Small intestine (tissue), 7 donors: ENCODE measurements around the gene KL. TPM values are rescaled to one million over a fixed set of nuclear protein-coding genes. Genes with fewer than 3 reads are reported as not detected.
A peak's percentile ranks its signal among the peaks of the same experiment; 100 is the strongest.

ENCODE experiments used
- DNase-seq, 2 donors: peaks; one replicate each; pipeline versions ENCODE4 v3.0.0 to v3.0.0-alpha.2; 2013
- FAIRE-seq: peaks from 2 replicates; lab custom pipeline; 2012; peaks lifted over from hg19 to GRCh38; lab: Jason Lieb, UNC
- H3K27ac ChIP-seq, 3 donors: one replicate each; pipeline ENCODE4 v1.5.1; 2013; ENCODE audit warnings: low read length in 2 of 3, mild to moderate bottlenecking in 2 of 3, control low read depth in 1 of 3, inconsistent platforms in 1 of 3, low read depth in 1 of 3, moderate library complexity in 1 of 3
- H3K27me3 ChIP-seq, 3 donors: one replicate each; pipeline ENCODE4 v1.6.1; 2013; ENCODE audit warnings: low read length in 3 of 3, inconsistent platforms in 1 of 3; ENCODE audit not compliant: control insufficient read depth in 3 of 3, insufficient read depth in 3 of 3
- H3K36me3 ChIP-seq, 3 donors: one replicate each; pipeline ENCODE4 v1.6.1; 2013; ENCODE audit warnings: low read length in 3 of 3, inconsistent platforms in 1 of 3, low read depth in 1 of 3, mild to moderate bottlenecking in 1 of 3, moderate library complexity in 1 of 3; ENCODE audit not compliant: control insufficient read depth in 3 of 3, insufficient read depth in 2 of 3
- H3K4me1 ChIP-seq, 3 donors: one replicate each; pipeline ENCODE4 v1.6.1; 2013; ENCODE audit warnings: low read length in 2 of 3, inconsistent platforms in 1 of 3, low read depth in 1 of 3, mild to moderate bottlenecking in 1 of 3, moderate library complexity in 1 of 3; ENCODE audit not compliant: control insufficient read depth in 3 of 3, insufficient read depth in 2 of 3
- H3K4me3 ChIP-seq, 3 donors: one replicate each; pipeline ENCODE4 v1.5.1; 2013; ENCODE audit warnings: low read length in 3 of 3, control low read depth in 1 of 3, inconsistent platforms in 1 of 3, low read depth in 1 of 3, mild to moderate bottlenecking in 1 of 3, moderate library complexity in 1 of 3
- H3K9me3 ChIP-seq, 2 donors: one replicate each; pipeline ENCODE4 v1.6.1; 2013; ENCODE audit warnings: low read depth in 1 of 2, low read length in 1 of 2; ENCODE audit not compliant: control insufficient read depth in 2 of 2, insufficient read depth in 1 of 2
- WGBS, 3 donors: extraction: QIAGEN DNeasy Blood & Tissue Kit; methylation state at CpG; one replicate each; pipeline ENCODE4 v1.1.7; 2013; 5-methylcytosine and 5-hydroxymethylcytosine counted together
- polyA plus RNA-seq, 4 donors: library from polyadenylated mRNA; stranded (reverse) in 3 of 4; unstranded in 1 of 4; fragments of 200-250 nt in 3 of 4; fragments of 120-200 nt in 1 of 4; gene quantifications; one replicate each; pipeline versions ENCODE4 v1.2.1 to v1.2.3, GENCODE V29; 2013
- donor health status: healthy with polysubstance abuse.
- donor health status: control.
- donor health status: control.
- donor health status: Bipolar disorder and iron deficiency.
- donor health status: healthy.

Gene KL
- polyA plus RNA-seq, 4 donors, result 0.67 to 4.8 (median 2.0) TPM

DNA sequence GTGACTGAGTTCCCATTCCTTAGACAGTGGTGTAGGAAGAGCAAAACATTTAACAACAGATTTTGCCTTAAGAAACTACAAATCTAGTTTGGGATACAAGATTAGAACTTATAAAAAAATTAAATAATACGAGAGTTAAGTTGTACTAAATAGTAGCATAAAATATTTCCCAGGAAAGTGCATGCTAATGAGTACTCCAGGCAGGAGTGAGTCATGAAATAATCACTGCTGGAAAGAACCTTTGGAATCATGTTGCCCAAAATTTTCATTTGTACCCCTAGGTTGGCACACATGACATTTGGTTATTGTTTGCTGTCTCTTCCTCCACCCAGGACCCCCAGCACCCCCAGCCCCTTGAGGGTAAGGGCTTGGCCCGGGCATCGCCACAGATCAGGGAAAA, 26.3 kb upstream of the KL start:
- DNase-seq (no peak), FAIRE-seq (no peak)
- Histone ChIP-seq H3K36me3 (no peaks in the 10 kb centered on the region), H3K27ac (no peak overlapping the region), H3K9me3 (peaks cover 0 to 4% of the 10 kb centered on the region in 2 donors), H3K27me3 (peaks cover 0 to 1% (median 0%) of the 10 kb centered on the region in 3 donors), H3K4me3 (no peak overlapping the region), H3K4me1 (peaks cover 0 to 2% (median 0%) of the 10 kb centered on the region in 3 donors)
- 81 to 88% (median 88%) methylated on average over 3 of the region's 3 CpGs for WGBS, 3 donors

- Histone ChIP-seq H3K4me3 (no peak overlapping the region), H3K27me3 (peaks cover 0 to 1% (median 0%) of the 10 kb centered on the region in 3 donors), H3K36me3 (no peaks in the 10 kb centered on the region), H3K27ac (no peak overlapping the region), H3K9me3 (no peaks in the 10 kb centered on the region), H3K4me1 (peaks cover 0 to 2% (median 0%) of the 10 kb centered on the region in 3 donors)
- DNase-seq (no peak), FAIRE-seq (no peak)
- WGBS, 3 donors, result 82 to 92% (median 87%) methylated on average over 8 of the region's 8 CpGs
These were observed 23.1 kb upstream of the KL start for GRCh38 chr13:32993145-32993544.

- H3K27ac ChIP-seq, result no peak overlapping the region
- peaks cover 0 to 3% (median 0%) of the 10 kb centered on the region in 3 donors for H3K4me1 ChIP-seq
- WGBS, 3 donors, result 91 to 95% (median 92%) methylated on average over 2 of the region's 2 CpGs
- H3K36me3 ChIP-seq, result no peaks in the 10 kb centered on the region
- no peaks in the 10 kb centered on the region for H3K27me3 ChIP-seq
- FAIRE-seq (no peak), DNase-seq (no peak)
- H3K9me3 ChIP-seq, result no peaks in the 10 kb centered on the region
- no peak overlapping the region for H3K4me3 ChIP-seq
These were observed 18.8 kb upstream of the KL start for GRCh38 chr13:32997399-32997798.

- Histone ChIP-seq H3K27me3 (no peaks in the 10 kb centered on the region), H3K4me1 (peaks cover 0 to 3% (median 0%) of the 10 kb centered on the region in 3 donors), H3K27ac (no peak overlapping the region), H3K9me3 (no peaks in the 10 kb centered on the region), H3K4me3 (no peak overlapping the region), H3K36me3 (no peaks in the 10 kb centered on the region)
- no peak for FAIRE-seq
- DNase-seq, result peak; percentile 58 to 80
- WGBS, 3 donors, result 22 to 57% (median 42%) methylated on average over 5 of the region's 5 CpGs
These were observed 17.3 kb upstream of the KL start for GRCh38 chr13:32998966-32999365.

DNA sequence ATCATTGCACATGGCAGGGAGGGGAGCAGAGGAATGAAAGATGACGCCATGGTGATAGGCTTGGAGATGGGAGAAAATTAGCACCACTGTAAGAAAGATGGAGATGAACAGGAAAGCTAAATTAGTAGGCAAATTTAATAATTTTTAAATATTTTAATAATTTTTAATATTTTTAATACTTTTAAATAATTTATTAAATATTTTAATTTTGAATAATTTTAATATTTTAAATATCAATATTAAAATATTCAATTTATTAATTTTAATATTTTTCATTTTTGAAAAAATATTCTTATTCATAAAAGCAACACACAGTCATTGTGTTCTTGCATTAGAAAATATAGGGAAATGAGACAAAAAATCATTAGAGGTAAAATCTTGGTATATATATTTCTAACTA, 15.9 kb upstream of the KL start:
- WGBS, 3 donors, result 92 to 100% (median 96%) methylated on average over 1 of the region's 1 CpG
- FAIRE-seq (peak; percentile 86), DNase-seq (no peak)

GRCh38 chr13:33003458-33004019, 12.7 kb upstream of the KL start:
- H3K4me1 ChIP-seq, result peaks cover 0 to 3% (median 0%) of the 10 kb centered on the region in 3 donors
- DNase-seq (no peak), FAIRE-seq (no peak)
- no peaks in the 10 kb centered on the region for H3K27me3 ChIP-seq
- peaks cover 0 to 3% of the 10 kb centered on the region in 2 donors for H3K9me3 ChIP-seq
- WGBS, 3 donors, result 89 to 93% (median 91%) methylated on average over 2 of the region's 2 CpGs
- no peak overlapping the region for H3K4me3 ChIP-seq
- H3K27ac ChIP-seq, result no peak overlapping the region
- H3K36me3 ChIP-seq, result no peaks in the 10 kb centered on the region

More for the DNA sequence above, 15.9 kb upstream of the KL start:
- H3K9me3 ChIP-seq, result no peaks in the 10 kb centered on the region
- H3K4me3 ChIP-seq, result no peak overlapping the region
- H3K4me1 ChIP-seq, result peaks cover 0 to 3% (median 0%) of the 10 kb centered on the region in 3 donors
- H3K36me3 ChIP-seq, result no peaks in the 10 kb centered on the region
- no peaks in the 10 kb centered on the region for H3K27me3 ChIP-seq
- no peak overlapping the region for H3K27ac ChIP-seq

- DNase-seq, result peak in 1 of 2 donors; percentile 11
- H3K9me3 ChIP-seq, result peaks cover 0 to 4% of the 10 kb centered on the region in 2 donors
- WGBS, 3 donors, result 21 to 71% (median 54%) methylated on average over 3 of the region's 3 CpGs
- H3K4me1 ChIP-seq, result peaks cover 0 to 3% (median 0%) of the 10 kb centered on the region in 3 donors
- no peaks in the 10 kb centered on the region for H3K27me3 ChIP-seq
- H3K4me3 ChIP-seq, result no peak overlapping the region
- no peak overlapping the region for H3K27ac ChIP-seq
- FAIRE-seq, result no peak
- no peaks in the 10 kb centered on the region for H3K36me3 ChIP-seq
These were observed 11.7 kb upstream of the KL start for GRCh38 chr13:33004511-33004910.

GRCh38 chr13:33006134-33006533, 10.1 kb upstream of the KL start:
- Histone ChIP-seq H3K9me3 (peaks cover 0 to 4% of the 10 kb centered on the region in 2 donors), H3K4me3 (no peak overlapping the region), H3K27me3 (no peaks in the 10 kb centered on the region), H3K27ac (no peak overlapping the region), H3K4me1 (no peaks in the 10 kb centered on the region), H3K36me3 (no peaks in the 10 kb centered on the region)
- WGBS, 3 donors, result 81 to 82% (median 81%) methylated on average over 2 of the region's 2 CpGs
- FAIRE-seq (no peak), DNase-seq (no peak)

DNA sequence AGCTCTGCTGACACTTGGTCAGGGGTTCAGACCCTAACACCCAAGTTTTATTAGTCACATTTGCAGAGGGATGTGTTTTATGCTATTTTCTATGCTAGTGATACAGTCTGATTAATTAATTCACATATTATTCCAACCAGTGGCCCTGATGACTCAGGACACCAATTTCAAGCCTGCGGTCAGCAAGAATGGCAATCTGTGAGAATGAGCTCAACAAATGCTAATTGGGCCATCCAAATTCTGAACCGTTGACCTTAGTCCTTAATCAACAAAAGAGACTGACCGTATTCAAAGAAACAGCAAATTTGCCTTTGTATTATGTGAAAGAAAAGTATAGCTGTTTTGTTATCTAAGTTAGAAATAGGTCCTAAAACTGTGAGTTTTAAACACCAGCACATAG, 9.6 kb upstream of the KL start:
- no peak overlapping the region for H3K4me3 ChIP-seq
- FAIRE-seq (no peak), DNase-seq (no peak)
- H3K36me3 ChIP-seq, result no peaks in the 10 kb centered on the region
- no peaks in the 10 kb centered on the region for H3K4me1 ChIP-seq
- no peak overlapping the region for H3K27ac ChIP-seq
- H3K9me3 ChIP-seq, result peaks cover 0 to 4% of the 10 kb centered on the region in 2 donors
- no peaks in the 10 kb centered on the region for H3K27me3 ChIP-seq
- 84 to 86% (median 86%) methylated on average over 3 of the region's 3 CpGs for WGBS, 3 donors
